Measurements from ENCODE around the gene SERPINF2. TPM values are rescaled to one million over a fixed set of nuclear protein-coding genes. Genes with fewer than 3 reads are reported as not detected.

SERPINF2 gene
- polyA plus RNA-seq, 1 of the 3 experiments (the other 2 are of a cell fraction), result 0.26 TPM

DNA sequence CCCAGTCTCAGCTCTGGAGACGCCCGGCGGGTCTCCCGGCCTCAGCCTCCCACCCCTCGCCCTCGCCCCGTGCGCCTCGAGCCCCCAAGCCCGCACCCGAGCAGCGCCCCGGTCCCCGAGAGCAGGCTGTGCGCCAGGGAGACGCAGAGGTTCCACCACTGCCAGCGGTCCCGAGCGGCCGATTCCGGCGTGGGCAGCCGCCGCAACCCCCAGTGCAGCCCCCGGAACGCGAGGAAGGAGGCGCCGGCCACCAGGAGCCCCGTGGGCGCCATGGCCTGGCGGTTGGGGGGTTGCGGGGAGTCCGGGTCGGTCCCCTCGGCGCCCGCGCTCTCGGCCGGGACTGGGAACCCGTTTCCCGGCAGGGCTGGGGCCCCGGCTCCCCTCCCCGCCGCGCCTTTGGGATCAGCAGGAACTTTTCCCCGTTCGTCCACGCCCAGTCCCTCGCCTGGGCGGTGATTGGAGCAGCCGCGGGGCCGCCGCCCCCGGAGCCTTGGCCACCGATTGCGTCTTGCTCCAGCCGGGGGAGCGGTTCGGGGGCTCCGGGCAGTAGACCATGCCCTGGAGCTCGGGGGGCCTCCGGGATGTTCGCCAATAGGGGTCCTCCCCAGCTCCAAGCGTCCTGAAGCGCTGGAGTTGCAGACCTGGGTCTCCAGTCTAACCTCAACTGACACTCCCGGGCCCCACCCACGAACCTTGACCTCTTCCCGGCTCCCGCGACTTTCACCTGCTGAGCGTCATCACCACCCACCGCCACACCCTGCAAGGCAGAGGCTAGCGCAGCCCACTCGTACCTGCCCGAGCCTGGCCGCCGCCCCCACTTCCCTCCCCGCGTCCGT is 32.5 kb upstream of the SERPINF2 start, which contains the start of gene TLCD2:
TSS of gene TLCD2 (minus strand) at position 407 of the 836 bp plus-strand sequence. CDS start at position 272, 135 bp downstream.
- Histone ChIP-seq H3K27ac (ENCODE audit: low read depth in 2 of 2, low read length in 1 of 2) (peak within 1 kb of the TSS; percentile 24 to 26; a peak in 2 of 4 replicates), H3K9ac (peak within 1 kb of the TSS; percentile 60), H3K79me2 (ENCODE audit: insufficient read depth) (peaks cover 46% of the 10 kb centered on the region), H3K4me3 (ENCODE audit: low read depth in 2 of 2, low read length in 1 of 2) (peak within 1 kb of the TSS; percentile 68 to 77), H3K36me3 (replicated peaks in 1 of 2; ENCODE audit: control insufficient read depth in 1 of 2, insufficient read depth in 2 of 2, low read length in 1 of 2) (peaks cover 26 to 31% of the 10 kb centered on the region in 2 experiments), H2AFZ (ENCODE audit: low read depth) (peak within 1 kb of the TSS; percentile 63; the same call in 1 of the 2 replicates), H3K9me2 (no peaks in the 10 kb centered on the region), H4K20me1 (ENCODE audit: insufficient read depth) (peaks cover 47% of the 10 kb centered on the region), H3K27me3 (ENCODE audit: insufficient read depth) (no peaks in the 10 kb centered on the region), H3K4me2 (peak within 1 kb of the TSS; percentile 88), H3F3A (replicated peaks; ENCODE audit: insufficient read depth) (peaks cover 43% of the 10 kb centered on the region), H3K9me3 (no peaks in the 10 kb centered on the region), H3K4me1 (ENCODE audit: control insufficient read depth in 1 of 2, insufficient read depth in 2 of 2, low read depth in 1 of 2, low read length in 1 of 2) (peaks cover 13 to 23% of the 10 kb centered on the region in 2 experiments; a peak in 3 of 4 replicates)
- TF ChIP-seq, protein P1, sequence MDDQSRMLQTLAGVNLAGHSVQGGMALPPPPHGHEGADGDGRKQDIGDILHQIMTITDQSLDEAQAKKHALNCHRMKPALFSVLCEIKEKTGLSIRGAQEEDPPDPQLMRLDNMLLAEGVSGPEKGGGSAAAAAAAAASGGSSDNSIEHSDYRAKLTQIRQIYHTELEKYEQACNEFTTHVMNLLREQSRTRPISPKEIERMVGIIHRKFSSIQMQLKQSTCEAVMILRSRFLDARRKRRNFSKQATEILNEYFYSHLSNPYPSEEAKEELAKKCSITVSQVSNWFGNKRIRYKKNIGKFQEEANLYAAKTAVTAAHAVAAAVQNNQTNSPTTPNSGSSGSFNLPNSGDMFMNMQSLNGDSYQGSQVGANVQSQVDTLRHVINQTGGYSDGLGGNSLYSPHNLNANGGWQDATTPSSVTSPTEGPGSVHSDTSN (IDR thresholded peaks at IDR 0.05), result peak; percentile 43; the same call in 1 of the 2 replicates
- TF ChIP-seq POLR2AphosphoS5 (IDR thresholded peaks at IDR 0.05; ENCODE audit: low read depth, low read length), result peak; percentile 23; the same call in 1 of the 2 replicates
- no peak for TF ChIP-seq RXRA (IDR thresholded peaks at IDR 0.05; ENCODE audit: borderline replicate concordance, low read depth)
- no peak for TF ChIP-seq RCOR1 (IDR thresholded peaks at IDR 0.05; ENCODE audit: low read length)
- peak; percentile 39; the same call in 1 of the 2 replicates for TF ChIP-seq SIN3A (IDR thresholded peaks at IDR 0.05; ENCODE audit: borderline replicate concordance, low read depth, low read length)
- peak; percentile 87 for DNase-seq
- ChIA-PET POLR2A (interaction anchor here (1.6 kb wide), 1 partner anchor 41 kb away, joined by 3 read pairs; no protein-coding TSS in a partner anchor), CTCF (interaction anchor here (1.1 to 1.8 kb wide), 2 partner anchors 7 to 11 kb away, joined by 3 to 8 read pairs; no protein-coding TSS in a partner anchor)
- 13% methylated on average over 32 of the region's 83 CpGs for WGBS (ENCODE audit: low lambda C conversion rate)

GRCh38 chr17:1710807-1711553 is 31.7 kb upstream of the SERPINF2 start:
- Histone ChIP-seq H3K9me2 (no peaks in the 10 kb centered on the region), H3F3A (replicated peaks; ENCODE audit: insufficient read depth) (peaks cover 46% of the 10 kb centered on the region), H3K27me3 (ENCODE audit: insufficient read depth) (no peaks in the 10 kb centered on the region), H4K20me1 (ENCODE audit: insufficient read depth) (peaks cover 48% of the 10 kb centered on the region), H3K9ac (peak overlapping the region; percentile 60; the same call in 1 of the 2 replicates), H3K36me3 (replicated peaks in 1 of 2; ENCODE audit: control insufficient read depth in 1 of 2, insufficient read depth in 2 of 2, low read length in 1 of 2) (peaks cover 26 to 31% of the 10 kb centered on the region in 2 experiments), H3K4me3 (ENCODE audit: low read depth in 2 of 2, low read length in 1 of 2) (peak overlapping the region; percentile 68 to 77), H3K9me3 (no peaks in the 10 kb centered on the region), H3K4me1 (ENCODE audit: control insufficient read depth in 1 of 2, insufficient read depth in 2 of 2, low read depth in 1 of 2, low read length in 1 of 2) (peaks cover 13 to 25% of the 10 kb centered on the region in 2 experiments; a peak in 3 of 4 replicates), H2AFZ (ENCODE audit: low read depth) (no peak overlapping the region), H3K27ac (ENCODE audit: low read depth in 2 of 2, low read length in 1 of 2) (peak overlapping the region in 1 of 2 experiments; percentile 24; a peak in 2 of 4 replicates), H3K79me2 (ENCODE audit: insufficient read depth) (peaks cover 54% of the 10 kb centered on the region), H3K4me2 (peak overlapping the region; percentile 88)
- ChIA-PET CTCF (no interaction called here), POLR2A (no interaction called here)
- TF ChIP-seq, protein P2, sequence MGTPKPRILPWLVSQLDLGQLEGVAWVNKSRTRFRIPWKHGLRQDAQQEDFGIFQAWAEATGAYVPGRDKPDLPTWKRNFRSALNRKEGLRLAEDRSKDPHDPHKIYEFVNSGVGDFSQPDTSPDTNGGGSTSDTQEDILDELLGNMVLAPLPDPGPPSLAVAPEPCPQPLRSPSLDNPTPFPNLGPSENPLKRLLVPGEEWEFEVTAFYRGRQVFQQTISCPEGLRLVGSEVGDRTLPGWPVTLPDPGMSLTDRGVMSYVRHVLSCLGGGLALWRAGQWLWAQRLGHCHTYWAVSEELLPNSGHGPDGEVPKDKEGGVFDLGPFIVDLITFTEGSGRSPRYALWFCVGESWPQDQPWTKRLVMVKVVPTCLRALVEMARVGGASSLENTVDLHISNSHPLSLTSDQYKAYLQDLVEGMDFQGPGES (IDR thresholded peaks at IDR 0.05; ENCODE audit: low read depth, low read length), result no peak
- TF ChIP-seq SMC3 (IDR thresholded peaks at IDR 0.05; ENCODE audit: low read depth, low read length), result no peak
- TF ChIP-seq FOXJ3 (CRISPR knock-in tag; IDR thresholded peaks at IDR 0.05), result no peak
- TF ChIP-seq GATA2 (CRISPR knock-in tag; IDR thresholded peaks at IDR 0.05), result no peak
- TF ChIP-seq EP300 (IDR thresholded peaks at IDR 0.05; ENCODE audit: borderline replicate concordance in 1 of 2, low read depth in 1 of 2, low read length in 1 of 2), result no peak
- TF ChIP-seq JUND (IDR thresholded peaks at IDR 0.05), result no peak
- TF ChIP-seq RXRA (IDR thresholded peaks at IDR 0.05; ENCODE audit: borderline replicate concordance, low read depth), result no peak
- no peak for TF ChIP-seq MAX (IDR thresholded peaks at IDR 0.05; ENCODE audit: low read depth)
- TF ChIP-seq ELF1 (IDR thresholded peaks at IDR 0.05), result no peak
- TF ChIP-seq EZH2phosphoT487 (IDR thresholded peaks at IDR 0.05; ENCODE audit: borderline replicate concordance, low read depth), result no peak
- TF ChIP-seq USF1 (IDR thresholded peaks at IDR 0.05; ENCODE audit: borderline replicate concordance, low read depth), result no peak
- TF ChIP-seq RCOR1 (IDR thresholded peaks at IDR 0.05; ENCODE audit: low read length), result no peak
- TF ChIP-seq TAF1 (IDR thresholded peaks at IDR 0.05; ENCODE audit: borderline replicate concordance, low read depth, low read length), result no peak
- TF ChIP-seq GABPA (IDR thresholded peaks at IDR 0.05; ENCODE audit: low read depth), result no peak
- 82% methylated on average over 14 of the region's 14 CpGs for WGBS (ENCODE audit: low lambda C conversion rate)
- DNase-seq, result no peak
